HEK293 (cell line): ENCODE measurements around the gene CBR4.

Experiments used
- CTCF ChIA-PET: fragments of 350-600 bp; formaldehyde crosslinking; extraction: SDS; loops from one replicate; lab custom pipeline; 2021; ENCODE audit warnings: antibody characterized with exemption; lab: Yijun Ruan, JAX
- POLR2A ChIA-PET: fragments of 300-600 bp; formaldehyde crosslinking; extraction: SDS; loops from one replicate; lab custom pipeline; 2020; ENCODE audit warnings: antibody characterized with exemption, inconsistent platforms; lab: Yijun Ruan, JAX
- H3K27ac ChIP-seq: fragments of 200-500 bp; sonication (Bioruptor generic); 2 replicates; pipeline ENCODE4 v1.5.1; 2014; ENCODE audit warnings: low read depth, low read length, control low read depth, inconsistent platforms; ENCODE audit errors: extremely low read depth
- H3K36me3 ChIP-seq, 2 experiments: fragments of 200-500 bp in 1 of 2; sonication (Bioruptor generic) in 1 of 2; 1 replicate in 1 of 2; 2 replicates in 1 of 2; pipeline ENCODE4 v1.5.1; 2014 to 2017; ENCODE audit warnings: inconsistent platforms in 2 of 2, low read length in 2 of 2; ENCODE audit not compliant: control insufficient read depth in 2 of 2, insufficient read depth in 1 of 2
- H3K4me1 ChIP-seq: fragments of 200-500 bp; sonication (Bioruptor generic); 2 replicates; pipeline ENCODE4 v1.5.1; 2014; ENCODE audit warnings: mild to moderate bottlenecking, low read length, inconsistent platforms; ENCODE audit not compliant: control insufficient read depth, insufficient read depth
- H3K4me3 ChIP-seq: 2 replicates; pipeline ENCODE4 v1.5.1; 2011; ENCODE audit warnings: low read depth, mild to moderate bottlenecking, control low read depth, low read length, moderate library complexity
- H3K9me3 ChIP-seq: fragments of 200-500 bp; sonication (Bioruptor generic); 2 replicates; pipeline ENCODE4 v1.5.1; 2014; ENCODE audit warnings: low read depth, low read length, inconsistent platforms; ENCODE audit not compliant: control insufficient read depth, insufficient read depth
- GLI2 ChIP-seq: fragments of 450-650 bp; formaldehyde crosslinking; IDR thresholded peaks from 2 replicates; pipeline ENCODE4; 2017; ENCODE audit warnings: missing biosample characterization, missing genetic modification characterization, low read depth, borderline replicate concordance
- ZBTB7A ChIP-seq: fragments of 450-650 bp; formaldehyde crosslinking; IDR thresholded peaks from 2 replicates; pipeline ENCODE4 v1.5.1; 2016; ENCODE audit warnings: low read depth, missing biosample characterization, missing genetic modification characterization
- ZFP41 ChIP-seq: fragments of 450-650 bp; formaldehyde crosslinking; IDR thresholded peaks from 2 replicates; pipeline ENCODE4 v1.5.1; 2016; ENCODE audit warnings: missing biosample characterization, missing genetic modification characterization, borderline replicate concordance
- ZNF114 ChIP-seq: fragments of 450-650 bp; formaldehyde crosslinking; IDR thresholded peaks from 2 replicates; pipeline ENCODE4 v1.5.0; 2017; ENCODE audit warnings: missing biosample characterization, missing genetic modification characterization
- ZNF2 ChIP-seq: fragments of 450-650 bp; formaldehyde crosslinking; IDR thresholded peaks from 2 replicates; pipeline ENCODE4 v1.5.1; 2016; ENCODE audit warnings: missing biosample characterization, missing genetic modification characterization
- ZNF274 ChIP-seq, 2 experiments: fragments of 200-500 bp in 1 of 2; fragments of 450-650 bp in 1 of 2; sonication (Bioruptor generic) in 1 of 2; formaldehyde crosslinking in 1 of 2; IDR thresholded peaks; 2 replicates each; pipeline versions ENCODE4 v1.5.1 to v1.6.1; 2014 to 2016; ENCODE audit warnings: borderline replicate concordance in 1 of 2, inconsistent platforms in 1 of 2, low read length in 1 of 2, missing biosample characterization in 1 of 2, missing genetic modification characterization in 1 of 2
- ZNF335 ChIP-seq: fragments of 450-650 bp; formaldehyde crosslinking; conservative IDR thresholded peaks from 2 replicates; pipeline ENCODE4 v1.5.1; 2016; ENCODE audit warnings: missing biosample characterization, missing genetic modification characterization
- ZNF350 ChIP-seq: fragments of 450-650 bp; formaldehyde crosslinking; IDR thresholded peaks from 2 replicates; pipeline ENCODE4 v1.5.0; 2017; ENCODE audit warnings: missing biosample characterization, mild to moderate bottlenecking, missing genetic modification characterization
- ZNF391 ChIP-seq: fragments of 450-650 bp; formaldehyde crosslinking; IDR thresholded peaks from 2 replicates; pipeline ENCODE4 v1.5.1; 2016; ENCODE audit warnings: low read depth, missing biosample characterization, missing genetic modification characterization, borderline replicate concordance
- ZNF639 ChIP-seq: fragments of 450-650 bp; formaldehyde crosslinking; IDR thresholded peaks from 2 replicates; pipeline ENCODE4 v1.5.1; 2016; ENCODE audit warnings: missing biosample characterization, missing genetic modification characterization
- ZNF707 ChIP-seq: fragments of 450-650 bp; formaldehyde crosslinking; IDR thresholded peaks from 2 replicates; pipeline ENCODE4 v1.5.1; 2016; ENCODE audit warnings: missing biosample characterization, missing genetic modification characterization
- ZNF747 ChIP-seq: fragments of 450-650 bp; formaldehyde crosslinking; IDR thresholded peaks from 2 replicates; pipeline ENCODE4 v1.5.1; 2016; ENCODE audit warnings: missing biosample characterization, missing genetic modification characterization
- ZNF776 ChIP-seq: fragments of 450-650 bp; formaldehyde crosslinking; IDR thresholded peaks from 2 replicates; pipeline ENCODE4 v1.5.0; 2017; ENCODE audit warnings: missing biosample characterization, missing genetic modification characterization, borderline replicate concordance

CBR4 gene

GRCh38 chr4:168942985-168943384 lies 67.1 kb downstream of the CBR4 start:
- no peak for TF ChIP-seq ZNF274 (IDR thresholded peaks at IDR 0.05; ENCODE audit: low read length)
- no peak for TF ChIP-seq ZNF274 (tag by site-specific recombination; IDR thresholded peaks at IDR 0.05; ENCODE audit: borderline replicate concordance)
- no peak for TF ChIP-seq ZNF747 (tag by site-specific recombination)
- no peak for TF ChIP-seq ZNF335
- TF ChIP-seq ZNF707 (tag by site-specific recombination) = no peak
- TF ChIP-seq ZNF776 (tag by site-specific recombination) = no peak
- no peak for TF ChIP-seq ZFP41 (tag by site-specific recombination)
- TF ChIP-seq ZNF391 (tag by site-specific recombination) = no peak
- TF ChIP-seq ZNF2 (tag by site-specific recombination) = no peak
- TF ChIP-seq GLI2 (tag by site-specific recombination) = no peak
- TF ChIP-seq ZNF350 (tag by site-specific recombination) = no peak
- no peak for TF ChIP-seq ZNF639 (tag by site-specific recombination)
- no peak for TF ChIP-seq ZNF114
- no peak for TF ChIP-seq ZBTB7A
- TF ChIP-seq, all 188 proteins: peak for 0
- H3K4me1 ChIP-seq = no peaks in the 10 kb centered on the region
- no peak overlapping the region for H3K27ac ChIP-seq
- ChIA-PET POLR2A (no interaction called here), CTCF (interaction anchor here (0.5 to 1.2 kb wide), 7 partner anchors 12 to 794 kb away, joined by 3 to 5 read pairs (median 4); partner anchors contain the start of gene CBR4)
- no peaks in the 10 kb centered on the region for H3K36me3 ChIP-seq
- H3K9me3 ChIP-seq = no peaks in the 10 kb centered on the region
- H3K4me3 ChIP-seq = no peak overlapping the region
